UCSD-AML1 (cell line): ENCODE results near the gene HOXB3.

Source experiments
- DNase-seq: peaks from one replicate; lab custom pipeline; 2025; ENCODE audit not compliant: unreplicated experiment; lab: John Stamatoyannopoulos, UW

The HOXB3 gene

GRCh38 chr17:48600244-48601098, 10.4 kb upstream of the HOXB3 start:
- DNase-seq = no peak

GRCh38 chr17:48599354-48599753, 9.3 kb upstream of the HOXB3 start:
- no peak for DNase-seq

- DNase-seq = no peak
Measured at GRCh38 chr17:48598736-48599135, 8.7 kb upstream of the HOXB3 start.

- DNase-seq = peak; percentile 65
Measured at GRCh38 chr17:48597778-48598631, 8.0 kb upstream of the HOXB3 start.

- DNase-seq = no peak
Measured at GRCh38 chr17:48597528-48597777, 7.4 kb upstream of the HOXB3 start.

- no peak for DNase-seq
Measured at GRCh38 chr17:48596735-48597527, 6.9 kb upstream of the HOXB3 start.

- DNase-seq = no peak
Measured at GRCh38 chr17:48596000-48596734, 6.1 kb upstream of the HOXB3 start.

- DNase-seq = no peak
Measured at GRCh38 chr17:48595278-48595999, 5.4 kb upstream of the HOXB3 start.

- no peak for DNase-seq
Measured at GRCh38 chr17:48594538-48595277, 4.7 kb upstream of the HOXB3 start.

GRCh38 chr17:48593840-48594537, 3.9 kb upstream of the HOXB3 start:
- peak; percentile 81 for DNase-seq

GRCh38 chr17:48593126-48593829, 3.2 kb upstream of the HOXB3 start, which contains the start of gene HOXB5:
HOXB5 (minus strand) TSS chr17:48593779; CDS start chr17:48593682, 97 bp downstream.
- DNase-seq = peak; percentile 40

GRCh38 chr17:48592577-48592976, 2.5 kb upstream of the HOXB3 start:
- no peak for DNase-seq

GRCh38 chr17:48592057-48592514, 2.0 kb upstream of the HOXB3 start:
- DNase-seq = no peak

GRCh38 chr17:48591255-48592056, 1.4 kb upstream of the HOXB3 start:
- DNase-seq = no peak

- no peak for DNase-seq
Measured at GRCh38 chr17:48590607-48591161, 643 bp upstream of the HOXB3 start.

- DNase-seq = no peak
Measured at GRCh38 chr17:48589060-48589830, 796 bp downstream of the HOXB3 start.
